K562 (cell line): ENCODE measurements around the gene LDB1. TPM values are rescaled to one million over a fixed set of nuclear protein-coding genes. Genes with fewer than 3 reads are reported as not detected.
A peak's percentile ranks its signal among the peaks of the same experiment; 100 is the strongest.

Experiments used
- ADNP ChIP-seq: fragments of 200-800 bp; sonication (Bioruptor generic); IDR thresholded peaks from 2 replicates; pipeline ENCODE4 v1.6.1; 2016; ENCODE audit warnings: missing genetic modification characterization, missing compliant biosample characterization
- CBFA2T3 ChIP-seq: fragments of 450-650 bp; IDR thresholded peaks from 2 replicates; pipeline ENCODE4 v1.6.1; 2017
- CXXC5 ChIP-seq: fragments of 250-450 bp; sonication (Bioruptor Pico); IDR thresholded peaks from 2 replicates; pipeline ENCODE4 v1.8.0; 2022; ENCODE audit warnings: inconsistent platforms, mild to moderate bottlenecking, moderate library complexity
- ELF2 ChIP-seq: fragments of 250-450 bp; sonication (Bioruptor Pico); IDR thresholded peaks from 2 replicates; pipeline ENCODE4 v1.5.0; 2021; ENCODE audit warnings: mild to moderate bottlenecking
- GABPB2 ChIP-seq: fragments of 250-450 bp; sonication (Bioruptor Pico); conservative IDR thresholded peaks from 2 replicates; pipeline ENCODE4 v1.5.1; 2021; ENCODE audit warnings: mild to moderate bottlenecking
- GMEB1 ChIP-seq: fragments of 250-450 bp; sonication (Bioruptor Pico); IDR thresholded peaks from 2 replicates; pipeline ENCODE4 v1.4.0; 2020; ENCODE audit warnings: mild to moderate bottlenecking
- HNRNPL ChIP-seq: fragments of 200-400 bp; formaldehyde crosslinking; IDR thresholded peaks from 2 replicates; pipeline ENCODE4 v1.6.1; 2017; ENCODE audit warnings: low read depth, mild to moderate bottlenecking, low read length
- JUND ChIP-seq, 2 experiments: IDR thresholded peaks; 2 replicates in 1 of 2; 3 replicates in 1 of 2; pipeline ENCODE4 v1.6.1; 2011; ENCODE audit warnings: borderline replicate concordance in 2 of 2, low read depth in 2 of 2, low read length in 2 of 2, improper control_type of control experiment in 1 of 2, missing biosample characterization in 1 of 2, missing genetic modification characterization in 1 of 2, missing genetic modification reagents in 1 of 2
- KAT7 ChIP-seq: sonication (generic); formaldehyde crosslinking; IDR thresholded peaks from 2 replicates; pipeline ENCODE4 v1.8.0; 2022; ENCODE audit warnings: missing genetic modification reagents, mild to moderate bottlenecking, borderline replicate concordance
- KDM1A ChIP-seq, 2 experiments: fragments of 450-650 bp; IDR thresholded peaks; 2 replicates each; pipeline ENCODE4 v1.6.1; 2016; ENCODE audit warnings: mild to moderate bottlenecking in 2 of 2
- L3MBTL2 ChIP-seq: fragments of 450-650 bp; IDR thresholded peaks from 2 replicates; pipeline ENCODE4 v1.6.1; 2016; ENCODE audit warnings: mild to moderate bottlenecking, moderate library complexity
- MYNN ChIP-seq, 2 experiments: sonication (generic); formaldehyde crosslinking in 1 of 2; IDR thresholded peaks; 2 replicates each; pipeline versions ENCODE4 v1.5.0 to v1.6.1; 2016 to 2020; ENCODE audit warnings: antibody characterized with exemption in 1 of 2, missing genetic modification reagents in 1 of 2
- NBN ChIP-seq: fragments of 450-650 bp; IDR thresholded peaks from 2 replicates; pipeline ENCODE4 v1.6.1; 2016; ENCODE audit warnings: low read depth, mild to moderate bottlenecking
- NCOA2 ChIP-seq, 2 experiments: fragments of 450-650 bp; IDR thresholded peaks; 2 replicates each; pipeline ENCODE4 v1.6.1; 2018; ENCODE audit warnings: mild to moderate bottlenecking in 2 of 2, moderate library complexity in 1 of 2; ENCODE audit not compliant: partially characterized antibody in 2 of 2
- PCBP1 ChIP-seq: fragments of 200-400 bp; formaldehyde crosslinking; IDR thresholded peaks from 2 replicates; pipeline ENCODE4 v1.6.1; 2018; ENCODE audit warnings: mild to moderate bottlenecking, low read depth, low read length; ENCODE audit not compliant: poor library complexity, severe bottlenecking
- PHF21A ChIP-seq: fragments of 450-650 bp; IDR thresholded peaks from 2 replicates; pipeline ENCODE4 v1.6.1; 2017; ENCODE audit warnings: low read depth, borderline replicate concordance
- PTBP1 ChIP-seq: fragments of 200-400 bp; formaldehyde crosslinking; IDR thresholded peaks from 2 replicates; pipeline ENCODE4 v1.6.1; 2017; ENCODE audit warnings: low read depth, low read length
- RBM39 ChIP-seq: fragments of 200-400 bp; formaldehyde crosslinking; optimal IDR thresholded peaks from 2 replicates; pipeline ENCODE3; 2018; ENCODE audit warnings: low read depth, low read length
- SAP30 ChIP-seq: fragments of 200-600 bp; sonication (generic); IDR thresholded peaks from 2 replicates; pipeline ENCODE4 v1.6.1; 2012; ENCODE audit warnings: borderline replicate concordance, low read depth, mild to moderate bottlenecking, moderate library complexity, low read length, control low read depth, inconsistent platforms; ENCODE audit not compliant: insufficient read depth, poor library complexity, severe bottlenecking
- SIN3A ChIP-seq, 2 experiments: fragments of 150-350 bp in 1 of 2; IDR thresholded peaks; 2 replicates each; pipeline ENCODE4 v1.6.1; 2011 to 2016; ENCODE audit warnings: borderline replicate concordance in 2 of 2, low read depth in 2 of 2, low read length in 2 of 2, mild to moderate bottlenecking in 2 of 2, moderate library complexity in 2 of 2; ENCODE audit not compliant: control insufficient read depth in 1 of 2
- SMAD4 ChIP-seq: fragments of 250-450 bp; sonication (Bioruptor Pico); conservative IDR thresholded peaks from 2 replicates; pipeline ENCODE4 v1.8.0; 2021; ENCODE audit warnings: inconsistent platforms, mild to moderate bottlenecking, moderate library complexity
- STAT5A ChIP-seq: IDR thresholded peaks from 2 replicates; pipeline ENCODE4 v1.6.1; 2012; ENCODE audit warnings: low read length, inconsistent platforms, borderline replicate concordance
- ZNF785 ChIP-seq: fragments of 250-450 bp; sonication (Bioruptor Pico); IDR thresholded peaks from 2 replicates; pipeline ENCODE4 v1.4.0; 2020; ENCODE audit warnings: mild to moderate bottlenecking
- polyA plus RNA-seq, 8 experiments: library from polyadenylated mRNA; depleted of rRNA in 4 of 8; stranded (reverse) in 5 of 8; unstranded in 3 of 8; fragments of >200 nt; fragmentation: Nextera tagmentation in 2 of 8; fragmentation: Illumina TruSeq in 1 of 8; extraction: Ambion mirVana in 2 of 8; extraction: Trizol in 1 of 8; gene quantifications; 2 replicates each; pipeline versions ENCODE4 v1.2.1 to v1.2.3, GENCODE V29; 2011 to 2014; ENCODE audit warnings: inconsistent platforms in 1 of 8, missing spikeins in 1 of 8
- total RNA-seq, 7 experiments: library from RNA; depleted of rRNA in 6 of 7; stranded (reverse); fragments of >200 nt in 6 of 7; fragmentation: Illumina TruSeq in 2 of 7; extraction: Trizol in 2 of 7; gene quantifications; 2 replicates each; pipeline versions ENCODE4 v1.2.1 to v1.2.3, GENCODE V29; 2011 to 2021; ENCODE audit warnings: low replicate concordance in 1 of 7
- TF ChIP-seq, protein P1 (sequence below): fragments of 250-450 bp; sonication (Bioruptor Pico); IDR thresholded peaks from 2 replicates; pipeline ENCODE4 v1.5.0; 2021
- TF ChIP-seq, protein P2 (sequence below): sonication (generic); formaldehyde crosslinking; IDR thresholded peaks from 2 replicates; pipeline ENCODE4 v1.5.0; 2020; ENCODE audit warnings: missing genetic modification reagents

LDB1 gene
- total and polyA plus RNA-seq, 9 of the 15 experiments (the other 6 are each of a cell fraction or from before 2014, with no cell fraction given), result 1.9 to 137 (median 105) TPM

GRCh38 chr10:102064868-102065560, 55.2 kb downstream of the LDB1 start, which contains the start of gene HPS6 (continued):
- TF ChIP-seq, protein P1, sequence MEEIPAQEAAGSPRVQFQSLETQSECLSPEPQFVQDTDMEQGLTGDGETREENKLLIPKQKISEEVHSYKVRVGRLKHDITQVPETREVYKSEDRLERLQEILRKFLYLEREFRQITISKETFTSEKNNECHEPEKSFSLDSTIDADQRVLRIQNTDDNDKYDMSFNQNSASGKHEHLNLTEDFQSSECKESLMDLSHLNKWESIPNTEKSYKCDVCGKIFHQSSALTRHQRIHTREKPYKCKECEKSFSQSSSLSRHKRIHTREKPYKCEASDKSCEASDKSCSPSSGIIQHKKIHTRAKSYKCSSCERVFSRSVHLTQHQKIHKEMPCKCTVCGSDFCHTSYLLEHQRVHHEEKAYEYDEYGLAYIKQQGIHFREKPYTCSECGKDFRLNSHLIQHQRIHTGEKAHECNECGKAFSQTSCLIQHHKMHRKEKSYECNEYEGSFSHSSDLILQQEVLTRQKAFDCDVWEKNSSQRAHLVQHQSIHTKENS (CRISPR knock-in tag), result no peak
- TF ChIP-seq PCBP1, result peak; percentile 33
- TF ChIP-seq SIN3A (IDR thresholded peaks at IDR 0.05; ENCODE audit: borderline replicate concordance in 2 of 2, control insufficient read depth in 1 of 2, low read depth in 2 of 2, low read length in 2 of 2), result peak in 1 of 2 experiments; percentile 94; a peak in 3 of 4 replicates
- 0 out of 2 replicates have a peak, but pooled peaks have one; percentile 37 for TF ChIP-seq GMEB1 (CRISPR knock-in tag)
- peak; percentile 75 for TF ChIP-seq SAP30
- no peak for TF ChIP-seq KAT7 (CRISPR knock-in tag)
- no peak for TF ChIP-seq CBFA2T3
- no peak for TF ChIP-seq ZNF785 (CRISPR knock-in tag)
- 0 out of 2 replicates have a peak, but pooled peaks have one; percentile 8 for TF ChIP-seq JUND (IDR thresholded peaks at IDR 0.05; ENCODE audit: borderline replicate concordance, low read depth, low read length)
- no peak for TF ChIP-seq JUND (tag; IDR thresholded peaks at IDR 0.05; ENCODE audit: borderline replicate concordance, low read depth, low read length)
- 0 out of 2 replicates have a peak, but pooled peaks have one; percentile 32 for TF ChIP-seq NBN
- TF ChIP-seq, protein P2, sequence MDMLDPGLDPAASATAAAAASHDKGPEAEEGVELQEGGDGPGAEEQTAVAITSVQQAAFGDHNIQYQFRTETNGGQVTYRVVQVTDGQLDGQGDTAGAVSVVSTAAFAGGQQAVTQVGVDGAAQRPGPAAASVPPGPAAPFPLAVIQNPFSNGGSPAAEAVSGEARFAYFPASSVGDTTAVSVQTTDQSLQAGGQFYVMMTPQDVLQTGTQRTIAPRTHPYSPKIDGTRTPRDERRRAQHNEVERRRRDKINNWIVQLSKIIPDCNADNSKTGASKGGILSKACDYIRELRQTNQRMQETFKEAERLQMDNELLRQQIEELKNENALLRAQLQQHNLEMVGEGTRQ (CRISPR knock-in tag), result no peak
- TF ChIP-seq MYNN (IDR thresholded peaks at IDR 0.05), result no peak
- no peak for TF ChIP-seq MYNN (CRISPR knock-in tag; IDR thresholded peaks at IDR 0.05)
- TF ChIP-seq SMAD4 (CRISPR knock-in tag), result peak; percentile 49
- TF ChIP-seq PTBP1, result no peak
- peak; percentile 65 for TF ChIP-seq CXXC5
- peak; percentile 72 for TF ChIP-seq L3MBTL2
- peak; percentile 60; the same call in 1 of the 2 replicates for TF ChIP-seq PHF21A
- TF ChIP-seq GABPB2, result no peak
- peak; percentile 81; the same call in 1 of the 2 replicates for TF ChIP-seq HNRNPL
- TF ChIP-seq STAT5A, result no peak
- TF ChIP-seq RBM39, result no peak
- TF ChIP-seq ELF2 (CRISPR knock-in tag), result peak; percentile 93
- TF ChIP-seq KDM1A (IDR thresholded peaks at IDR 0.05), result peak; percentile 43 to 46; a peak in 1 of 4 replicates
- no peak for TF ChIP-seq NCOA2 (IDR thresholded peaks at IDR 0.05; ENCODE audit: partially characterized antibody in 2 of 2)
- TF ChIP-seq ADNP (tag), result peak; percentile 94
